PFSK-1 (cell line): Measurements from ENCODE around the gene ASIC2.

Experiments used
- FOXP2 ChIP-seq: optimal IDR thresholded peaks from 2 replicates; pipeline ENCODE3; 2011; ENCODE audit warnings: borderline replicate concordance, control low read depth, inconsistent platforms; ENCODE audit not compliant: insufficient read depth; ENCODE audit errors: extremely low read length, extremely low read depth
- POLR2AphosphoS5 ChIP-seq: IDR thresholded peaks from 2 replicates; pipeline ENCODE4 v1.6.1; 2012; ENCODE audit warnings: low read depth, mild to moderate bottlenecking, control low read depth, low read length, moderate library complexity
- SIN3A ChIP-seq: IDR thresholded peaks from 2 replicates; pipeline ENCODE4 v1.6.1; 2012; ENCODE audit warnings: mild to moderate bottlenecking, low read length, moderate library complexity, borderline replicate concordance; ENCODE audit not compliant: insufficient read depth
- TAF1 ChIP-seq: IDR thresholded peaks from 2 replicates; pipeline ENCODE4 v1.6.1; 2012; ENCODE audit warnings: low read length, control low read depth, borderline replicate concordance; ENCODE audit not compliant: insufficient read depth
- TF ChIP-seq, protein P1 (sequence below), 2 experiments: IDR thresholded peaks; 2 replicates each; pipeline versions ENCODE4 v1.6.1 to v1.8.0; 2011 to 2012; ENCODE audit warnings: low read depth in 2 of 2, low read length in 2 of 2, control low read depth in 1 of 2, inconsistent platforms in 1 of 2, mild to moderate bottlenecking in 1 of 2, moderate library complexity in 1 of 2; ENCODE audit not compliant: insufficient read depth in 1 of 2

The ASIC2 gene

GRCh38 chr17:32998111-32998886 is 294.8 kb downstream of the ASIC2 start:
- TF ChIP-seq, protein P1, sequence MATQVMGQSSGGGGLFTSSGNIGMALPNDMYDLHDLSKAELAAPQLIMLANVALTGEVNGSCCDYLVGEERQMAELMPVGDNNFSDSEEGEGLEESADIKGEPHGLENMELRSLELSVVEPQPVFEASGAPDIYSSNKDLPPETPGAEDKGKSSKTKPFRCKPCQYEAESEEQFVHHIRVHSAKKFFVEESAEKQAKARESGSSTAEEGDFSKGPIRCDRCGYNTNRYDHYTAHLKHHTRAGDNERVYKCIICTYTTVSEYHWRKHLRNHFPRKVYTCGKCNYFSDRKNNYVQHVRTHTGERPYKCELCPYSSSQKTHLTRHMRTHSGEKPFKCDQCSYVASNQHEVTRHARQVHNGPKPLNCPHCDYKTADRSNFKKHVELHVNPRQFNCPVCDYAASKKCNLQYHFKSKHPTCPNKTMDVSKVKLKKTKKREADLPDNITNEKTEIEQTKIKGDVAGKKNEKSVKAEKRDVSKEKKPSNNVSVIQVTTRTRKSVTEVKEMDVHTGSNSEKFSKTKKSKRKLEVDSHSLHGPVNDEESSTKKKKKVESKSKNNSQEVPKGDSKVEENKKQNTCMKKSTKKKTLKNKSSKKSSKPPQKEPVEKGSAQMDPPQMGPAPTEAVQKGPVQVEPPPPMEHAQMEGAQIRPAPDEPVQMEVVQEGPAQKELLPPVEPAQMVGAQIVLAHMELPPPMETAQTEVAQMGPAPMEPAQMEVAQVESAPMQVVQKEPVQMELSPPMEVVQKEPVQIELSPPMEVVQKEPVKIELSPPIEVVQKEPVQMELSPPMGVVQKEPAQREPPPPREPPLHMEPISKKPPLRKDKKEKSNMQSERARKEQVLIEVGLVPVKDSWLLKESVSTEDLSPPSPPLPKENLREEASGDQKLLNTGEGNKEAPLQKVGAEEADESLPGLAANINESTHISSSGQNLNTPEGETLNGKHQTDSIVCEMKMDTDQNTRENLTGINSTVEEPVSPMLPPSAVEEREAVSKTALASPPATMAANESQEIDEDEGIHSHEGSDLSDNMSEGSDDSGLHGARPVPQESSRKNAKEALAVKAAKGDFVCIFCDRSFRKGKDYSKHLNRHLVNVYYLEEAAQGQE (IDR thresholded peaks at IDR 0.05; ENCODE audit: insufficient read depth in 1 of 2, low read depth in 2 of 2, low read length in 2 of 2): no peak

DNA sequence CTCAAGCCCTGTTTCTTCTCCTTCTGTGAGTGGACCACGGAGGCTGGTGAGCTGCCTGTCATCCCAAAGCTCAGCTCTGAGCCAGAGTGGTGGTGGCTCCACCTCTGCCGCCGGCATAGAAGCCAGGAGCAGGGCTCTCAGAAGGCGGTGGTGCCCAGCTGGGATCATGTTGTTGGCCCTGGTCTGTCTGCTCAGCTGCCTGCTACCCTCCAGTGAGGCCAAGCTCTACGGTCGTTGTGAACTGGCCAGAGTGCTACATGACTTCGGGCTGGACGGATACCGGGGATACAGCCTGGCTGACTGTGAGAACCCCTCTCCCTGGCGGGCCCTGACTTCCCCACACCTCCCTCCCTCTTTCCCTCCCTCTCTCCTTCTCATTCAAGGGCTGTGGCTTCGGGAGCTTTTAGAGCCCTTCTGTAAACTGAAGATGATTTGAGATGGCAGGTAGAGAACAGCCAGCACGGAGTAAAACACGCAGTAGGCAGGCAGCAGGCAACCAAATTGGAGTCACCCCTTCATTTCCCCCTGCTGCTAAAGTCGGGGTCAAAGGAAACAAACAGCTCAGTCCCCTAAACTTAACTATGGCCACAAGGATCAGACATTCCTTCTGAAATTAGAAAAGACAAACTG is 297.6 kb downstream of the ASIC2 start:
- TF ChIP-seq, protein P1 (IDR thresholded peaks at IDR 0.05; ENCODE audit: insufficient read depth in 1 of 2, low read depth in 2 of 2, low read length in 2 of 2): no peak
- TF ChIP-seq FOXP2: no peak
- no peak for TF ChIP-seq SIN3A
- no peak for TF ChIP-seq TAF1
- no peak for TF ChIP-seq POLR2AphosphoS5

DNA sequence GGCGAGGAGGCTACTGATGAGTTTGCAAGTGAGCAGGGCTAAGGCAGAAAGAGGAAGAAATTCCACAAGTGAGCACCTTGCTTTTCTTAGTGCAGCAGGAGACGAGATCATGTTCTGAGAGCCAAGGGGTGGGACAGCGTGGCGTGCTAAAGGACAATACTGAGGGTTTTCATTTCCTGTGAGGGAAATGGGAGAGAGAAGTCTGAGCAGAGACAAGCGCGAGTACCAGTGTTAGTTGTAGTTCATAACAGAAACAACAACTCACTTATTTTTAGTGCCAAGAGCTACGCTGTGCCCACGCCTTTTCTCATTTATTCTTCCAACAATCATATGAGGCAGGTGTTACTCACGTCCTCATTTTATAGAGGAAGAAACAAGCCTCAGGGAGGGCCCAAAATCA is 299.1 kb downstream of the ASIC2 start:
- TF ChIP-seq, protein P1 (IDR thresholded peaks at IDR 0.05; ENCODE audit: insufficient read depth in 1 of 2, low read depth in 2 of 2, low read length in 2 of 2): no peak
- TF ChIP-seq SIN3A (no peak), TAF1 (no peak)

- TF ChIP-seq, protein P1 (IDR thresholded peaks at IDR 0.05; ENCODE audit: insufficient read depth in 1 of 2, low read depth in 2 of 2, low read length in 2 of 2): no peak
- TF ChIP-seq TAF1 (no peak), SIN3A (no peak), FOXP2 (no peak), POLR2AphosphoS5 (no peak)
These were observed 300.6 kb downstream of the ASIC2 start for GRCh38 chr17:32992321-32993033.
